Activated CD4-positive, alpha-beta T cell treated with anti-CD3 and anti-CD28 coated beads, Interleukin-2, amount 50 U/mL, for 24 hours (primary cell): ENCODE results near the gene PRSS2.

ENCODE experiments used
- DNase-seq, 2 donors: peaks; one replicate each; pipeline ENCODE4 v3.0.0-alpha.2; 2020; ENCODE audit warnings: low read depth in 1 of 2, low spot score in 1 of 2

Gene PRSS2

DNA sequence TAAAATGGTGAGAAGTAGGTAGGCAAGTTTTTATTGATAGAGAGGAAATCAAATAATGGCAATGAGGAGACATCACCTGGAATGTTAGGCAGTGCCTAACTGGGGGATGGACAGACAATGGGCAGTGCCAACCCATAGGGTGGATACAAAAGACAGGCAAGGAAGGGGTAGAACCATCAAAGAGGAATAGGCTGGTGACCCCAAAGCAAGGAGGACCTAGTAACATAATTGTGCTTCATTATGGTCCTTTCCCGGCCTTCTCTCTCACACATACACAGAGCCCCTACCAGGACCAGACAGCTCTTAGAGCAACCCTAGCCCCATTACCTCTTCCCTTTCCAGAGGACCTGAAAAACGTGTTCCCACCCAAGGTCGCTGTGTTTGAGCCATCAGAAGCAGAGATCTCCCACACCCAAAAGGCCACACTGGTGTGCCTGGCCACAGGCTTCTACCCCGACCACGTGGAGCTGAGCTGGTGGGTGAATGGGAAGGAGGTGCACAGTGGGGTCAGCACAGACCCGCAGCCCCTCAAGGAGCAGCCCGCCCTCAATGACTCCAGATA is 30.0 kb downstream of the PRSS2 start:
- no peak for DNase-seq

- no peak for DNase-seq
These were observed 31.0 kb downstream of the PRSS2 start for GRCh38 chr7:142801601-142802295.

- DNase-seq: no peak
These were observed 31.5 kb downstream of the PRSS2 start for GRCh38 chr7:142802301-142802700.

DNA sequence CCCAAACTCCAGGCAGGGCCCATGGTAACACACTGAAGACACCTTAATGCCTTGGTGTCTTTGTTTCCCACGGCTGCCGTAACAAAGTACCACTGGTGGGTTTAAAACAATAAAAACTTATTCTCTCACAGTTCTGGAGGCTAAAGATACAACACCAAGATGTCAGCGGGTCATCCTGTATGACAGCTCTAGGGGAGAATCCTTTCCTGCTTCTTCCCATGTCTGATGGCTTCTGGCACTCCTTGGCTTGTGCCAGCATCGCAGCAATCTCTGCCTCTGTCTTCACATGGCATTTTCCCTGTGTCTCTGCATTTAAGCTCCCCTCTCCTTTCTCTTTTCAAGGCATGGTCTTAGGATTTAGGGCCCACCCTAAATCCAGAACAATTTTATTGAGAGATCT is 33.1 kb downstream of the PRSS2 start:
- no peak for DNase-seq

DNA sequence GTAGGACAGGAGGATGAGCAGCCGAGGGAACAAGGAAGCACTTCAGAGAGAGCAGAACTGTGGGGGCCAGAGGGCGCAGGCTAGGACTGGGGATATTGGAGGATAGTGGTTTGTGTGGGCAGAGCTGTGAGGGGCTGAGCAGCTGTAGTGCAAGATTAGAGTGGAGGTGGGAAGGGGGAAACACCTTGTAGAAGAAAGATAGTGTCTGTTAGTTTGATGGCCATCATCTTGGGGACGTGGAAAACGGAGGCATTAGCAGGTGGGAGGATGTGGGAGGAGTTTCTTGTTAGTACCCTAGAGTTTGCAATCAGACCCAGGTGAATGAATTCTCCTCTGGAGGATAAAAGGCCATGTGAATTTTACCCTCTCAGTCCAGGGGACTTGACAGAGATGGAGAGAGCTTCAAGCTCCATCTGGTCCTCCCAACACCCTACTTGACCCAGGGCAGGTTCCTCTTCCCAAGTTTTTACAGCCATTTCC is 34.0 kb downstream of the PRSS2 start:
- no peak for DNase-seq

GRCh38 chr7:142805350-142806021 is 34.7 kb downstream of the PRSS2 start:
- DNase-seq: no peak

- DNase-seq: no peak
These were observed 35.2 kb downstream of the PRSS2 start for GRCh38 chr7:142806022-142806356.

DNA sequence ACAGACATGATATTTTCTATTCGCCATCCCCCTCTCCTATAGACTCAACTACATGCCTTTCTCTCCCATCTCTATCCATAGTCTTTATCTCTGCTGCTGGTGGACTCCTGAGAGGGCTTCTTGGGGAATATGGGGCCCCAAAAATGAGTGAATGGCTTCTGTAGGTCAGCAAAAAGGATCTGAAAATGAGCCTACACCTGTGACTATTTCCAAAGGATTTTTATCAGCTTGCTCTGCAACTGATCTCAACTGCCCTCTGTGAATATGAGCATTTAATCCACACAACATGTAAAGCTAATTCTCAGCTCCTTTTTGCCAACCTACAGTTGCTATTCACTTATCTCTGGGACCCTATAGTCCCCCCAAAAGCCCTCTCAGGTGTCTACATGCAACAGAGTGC is 36.2 kb downstream of the PRSS2 start:
- DNase-seq: no peak

DNA sequence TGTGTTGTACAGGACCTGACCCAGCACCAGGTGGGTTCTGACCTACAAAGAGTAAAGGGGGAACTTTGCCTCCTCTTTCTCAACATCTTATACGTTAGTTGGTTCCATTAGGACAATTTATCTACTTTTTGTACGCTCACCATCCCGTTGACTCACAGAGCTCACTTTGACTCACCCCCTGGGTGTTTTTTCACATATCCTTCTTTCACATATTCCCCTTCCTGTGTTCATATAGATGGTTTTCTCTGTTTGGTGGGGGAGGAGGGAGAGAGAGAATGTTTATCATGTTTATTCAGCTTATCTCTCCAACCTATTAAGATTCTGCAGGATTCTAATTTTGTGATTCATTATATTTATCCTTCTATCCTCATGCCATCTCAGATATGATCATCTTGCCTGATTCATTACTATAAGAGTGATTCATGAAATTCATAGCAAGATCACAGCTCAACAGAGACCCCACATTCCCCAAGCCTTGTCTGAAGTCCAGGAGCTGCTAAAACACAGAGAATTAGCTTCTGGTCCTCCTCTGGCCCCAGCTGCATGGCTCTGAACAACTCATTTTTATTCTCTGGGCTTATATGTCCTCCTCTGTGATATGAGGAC is 37.2 kb downstream of the PRSS2 start:
- no peak for DNase-seq

DNA sequence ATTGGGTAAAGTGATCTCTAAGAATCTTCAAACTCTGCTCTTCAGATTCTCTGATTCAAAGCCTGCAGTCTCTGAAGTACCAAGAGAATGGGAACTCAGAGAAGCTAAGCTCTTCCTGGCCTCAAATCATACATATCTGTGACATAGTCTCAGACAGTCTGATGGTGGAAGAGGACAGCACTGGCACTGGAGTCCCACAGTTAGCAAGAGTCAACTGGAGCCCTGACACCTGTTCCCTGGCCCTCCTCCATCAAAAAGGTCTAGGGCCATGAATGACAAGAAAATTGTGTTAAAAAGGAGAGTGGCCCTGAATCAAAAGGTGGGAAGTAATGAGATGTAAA is 37.7 kb downstream of the PRSS2 start:
- DNase-seq: no peak

DNA sequence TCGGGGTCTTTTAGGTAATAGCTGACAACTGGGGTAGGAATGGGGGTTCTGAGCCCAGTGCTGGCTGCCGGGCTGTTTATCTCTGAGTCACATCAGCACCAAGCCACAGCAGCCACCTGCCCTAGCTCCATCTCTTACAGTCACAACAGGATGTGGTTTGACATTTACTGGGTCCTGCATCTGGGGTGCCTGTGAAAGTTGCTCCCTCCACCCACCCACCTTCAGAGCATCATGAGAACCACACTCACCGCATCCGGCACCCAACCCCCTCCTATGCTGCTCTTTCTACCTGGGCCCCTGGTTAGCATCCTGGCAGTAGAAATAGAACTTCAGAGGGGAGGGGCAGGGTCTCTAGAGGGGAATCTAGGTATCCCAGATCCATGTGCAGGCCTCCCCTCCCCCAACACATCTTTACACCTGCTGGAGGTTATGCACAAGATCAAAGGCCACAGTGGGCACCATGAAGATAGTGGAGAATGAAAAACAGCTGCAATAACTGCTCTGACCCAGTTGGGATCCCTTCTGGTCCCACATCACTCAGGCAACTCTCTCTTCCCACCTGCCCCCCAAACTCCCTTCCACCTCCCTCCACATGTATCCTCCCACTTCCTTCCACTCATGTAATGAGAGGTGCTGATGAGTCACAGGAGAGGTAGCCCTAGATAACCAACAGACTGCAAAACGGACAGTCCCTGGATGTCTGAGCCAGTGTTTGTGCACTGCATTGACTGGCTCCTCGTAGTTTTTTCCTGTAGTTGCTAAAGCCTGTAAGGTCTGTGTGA is 38.2 kb downstream of the PRSS2 start:
- peak; percentile 83 to 95 for DNase-seq

DNA sequence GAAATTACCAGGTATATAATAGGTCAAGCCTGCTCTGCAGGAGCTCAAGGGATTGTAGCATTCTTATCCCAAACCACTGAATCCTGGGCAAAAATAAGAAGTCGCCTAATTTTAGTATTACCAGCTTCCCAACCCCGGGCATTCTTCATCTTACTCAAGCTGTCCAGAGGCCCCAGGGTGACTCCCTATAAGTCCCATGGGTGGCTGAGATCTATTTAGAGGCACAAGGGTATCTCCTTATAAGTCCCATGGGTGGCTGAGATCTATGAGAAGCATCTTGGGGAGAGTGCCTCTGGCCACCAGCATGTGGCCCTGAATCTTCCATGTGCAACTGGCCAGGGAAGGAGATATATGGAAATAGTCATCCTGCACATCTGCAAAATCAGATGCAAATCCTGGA is 38.9 kb downstream of the PRSS2 start:
- no peak for DNase-seq

DNA sequence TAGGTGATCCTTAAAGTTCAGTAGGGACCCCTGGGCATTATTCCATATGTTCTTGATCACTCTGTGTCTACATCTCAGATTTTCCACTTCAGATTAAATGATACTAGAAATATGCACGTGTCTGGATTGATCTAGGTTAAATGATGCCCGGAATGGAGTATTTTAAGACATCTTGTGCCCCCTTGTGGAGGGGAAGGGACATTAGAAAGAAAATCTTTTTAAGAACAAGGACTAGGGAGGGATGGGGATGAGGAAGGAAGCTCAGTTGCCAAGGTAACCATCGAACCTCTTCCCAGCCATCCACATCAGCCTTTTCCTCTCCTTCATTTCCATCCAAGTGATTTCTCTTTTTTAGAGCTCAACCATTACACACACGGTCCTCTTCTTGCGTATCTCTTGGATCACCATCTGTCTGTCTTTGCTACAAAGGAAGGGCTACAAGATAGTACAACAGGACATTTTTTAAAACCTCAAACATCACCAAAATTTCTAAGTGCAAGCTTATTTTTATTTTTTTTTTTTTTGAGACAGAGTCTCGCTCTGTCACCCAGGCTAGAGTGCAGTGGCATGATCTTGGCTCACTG is 40.5 kb downstream of the PRSS2 start:
- no peak for DNase-seq

GRCh38 chr7:142812437-142813215 is 41.9 kb downstream of the PRSS2 start:
- DNase-seq: no peak

GRCh38 chr7:142813226-142813625 is 42.5 kb downstream of the PRSS2 start:
- DNase-seq: no peak

DNA sequence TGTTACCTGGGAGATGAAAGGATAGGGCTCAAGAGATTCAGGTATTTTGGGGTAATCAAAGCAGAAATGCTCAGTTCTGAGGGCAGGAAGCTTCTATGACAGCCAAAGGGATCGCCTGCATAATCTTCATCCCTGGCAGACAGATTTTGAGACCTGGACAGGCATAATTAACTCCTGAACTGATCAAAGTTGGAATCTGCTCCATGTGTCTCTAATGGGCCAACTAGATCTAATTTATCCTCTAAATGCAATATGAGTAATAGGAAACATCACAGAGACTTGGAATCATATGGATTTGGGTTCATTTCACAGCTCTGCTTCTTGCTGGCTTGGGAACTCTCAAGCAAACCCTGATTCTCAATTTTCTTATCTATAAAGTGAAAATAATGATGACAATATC is 42.9 kb downstream of the PRSS2 start:
- DNase-seq: no peak

GRCh38 chr7:142814451-142814850 is 43.7 kb downstream of the PRSS2 start:
- DNase-seq: no peak

DNA sequence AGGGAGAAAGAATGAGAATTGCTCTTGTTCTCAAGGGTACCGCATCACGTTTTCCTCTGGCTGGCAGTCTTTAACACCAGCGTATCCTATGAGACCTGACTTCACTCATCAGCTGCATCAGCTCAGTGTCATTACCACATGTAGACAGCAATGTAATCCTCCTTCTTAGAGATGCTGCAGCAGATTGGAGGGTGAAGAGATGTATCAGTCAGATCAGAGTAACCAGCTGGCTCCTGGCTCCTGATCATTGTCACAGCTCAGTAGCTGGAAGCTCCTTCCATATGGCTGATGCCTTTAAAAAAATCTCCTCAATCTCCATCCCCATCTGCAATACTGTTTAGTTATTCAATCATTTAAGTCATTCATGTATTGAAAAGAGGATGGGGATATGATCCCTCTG is 44.4 kb downstream of the PRSS2 start:
- DNase-seq: no peak

- DNase-seq: no peak
These were observed 46.7 kb downstream of the PRSS2 start for GRCh38 chr7:142817506-142817905.

GRCh38 chr7:142819530-142819929 is 48.8 kb downstream of the PRSS2 start:
- DNase-seq: no peak
